Skin of body (tissue), 2 donors: ENCODE results near the gene MEGF10. TPM values are rescaled to one million over a fixed set of nuclear protein-coding genes. Genes with fewer than 3 reads are reported as not detected.
"Not testable (repeated sequence)": the region's sequence is repeated elsewhere in the genome, so short reads cannot be mapped to it uniquely, and the experiment has no call there.

Experiments
- DNase-seq: peaks from one replicate; lab custom pipeline; 2025; lab: John Stamatoyannopoulos, UW
- total RNA-seq: library from RNA; depleted of rRNA; stranded (reverse); fragments of >200 nt; gene quantifications from one replicate; pipeline ENCODE4 v1.2.3, GENCODE V29; 2014

Gene MEGF10
- total RNA-seq = 4.7 TPM

DNA sequence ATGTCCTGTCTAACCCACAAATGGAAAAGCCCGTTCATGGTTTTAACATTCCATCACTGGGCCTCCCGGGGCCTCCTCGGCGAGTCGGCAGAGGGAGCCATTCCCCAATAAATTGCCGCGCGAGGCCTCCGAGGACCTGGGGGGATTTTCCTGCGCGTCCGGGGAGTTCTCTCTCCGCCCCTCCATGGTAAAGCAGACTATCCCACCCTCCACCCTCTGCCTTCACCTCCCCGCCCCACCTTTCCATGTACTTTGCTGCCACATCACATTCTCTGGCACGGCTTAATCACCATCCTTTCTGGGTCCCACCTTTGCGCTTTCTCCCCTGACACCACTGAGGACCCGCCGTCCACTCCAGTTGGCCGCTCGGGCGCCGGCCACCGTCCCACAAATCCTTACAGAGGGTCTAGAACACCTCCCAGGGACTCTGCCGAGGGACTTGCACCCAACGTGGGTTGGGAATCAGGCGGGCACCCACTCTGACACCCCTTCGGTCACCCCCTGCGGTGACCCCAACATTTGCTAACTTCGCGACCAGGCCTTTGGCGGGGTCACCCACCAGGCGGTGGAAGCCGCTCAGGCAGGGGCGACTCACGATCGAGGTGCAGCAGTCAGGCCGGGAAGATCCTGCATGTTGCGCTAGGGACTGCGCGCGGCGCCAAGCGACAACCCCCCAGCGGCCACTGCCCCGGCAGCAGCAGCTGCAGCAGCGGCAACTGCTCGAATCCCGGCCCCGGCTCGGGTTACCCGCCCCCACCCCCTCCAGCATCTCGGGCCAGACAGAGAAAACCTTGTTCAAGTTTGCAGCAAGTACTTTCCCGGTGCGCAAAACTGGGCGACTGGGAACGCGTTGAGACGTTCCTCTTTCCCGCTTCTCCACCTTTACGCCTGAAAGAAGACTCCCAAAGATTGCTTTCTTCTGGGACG, at the start of gene MEGF10:
TSS of gene MEGF10 (plus strand) at position 778 of the 927 bp plus-strand sequence. CDS start 40,513 bp downstream, outside the sequence.
- peak; percentile 22 for DNase-seq

GRCh38 chr5:127243011-127243410, 47.6 kb upstream of the MEGF10 start:
- no peak for DNase-seq

GRCh38 chr5:127254729-127255284, 35.8 kb upstream of the MEGF10 start:
- no peak for DNase-seq

DNA sequence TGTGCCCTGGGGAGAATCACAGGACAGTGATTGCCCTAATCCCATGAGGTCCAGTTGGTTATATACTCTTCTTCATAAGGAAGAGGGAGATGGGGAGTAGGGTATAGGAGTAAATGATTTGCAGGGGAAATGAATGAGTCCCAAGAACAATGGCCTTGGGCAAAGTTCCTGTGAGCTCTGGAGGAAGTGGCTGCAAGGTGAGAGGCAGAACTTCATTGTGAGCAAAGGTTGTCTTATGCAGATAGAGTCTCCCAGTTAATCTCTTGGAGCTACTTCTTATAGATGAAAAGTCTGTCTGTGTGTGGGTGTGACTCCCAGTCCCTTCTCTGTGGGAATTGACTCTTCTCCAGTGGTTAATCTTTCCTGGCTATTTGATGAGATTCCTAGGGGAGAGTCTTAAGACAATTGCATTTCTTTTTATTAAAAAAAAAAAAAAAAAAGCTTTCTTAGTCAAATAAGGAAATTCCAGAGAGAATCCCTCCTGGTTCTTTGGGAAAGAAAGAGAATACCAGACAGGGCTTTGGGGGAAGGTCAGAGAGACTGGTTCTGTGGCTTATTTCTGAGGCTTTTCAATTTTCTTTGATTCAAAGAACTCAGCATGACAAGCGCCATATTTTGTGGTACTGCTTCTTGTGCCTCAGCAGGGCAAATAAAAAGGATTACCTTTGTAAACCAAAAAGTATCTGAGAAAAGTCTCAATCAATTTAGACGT, 33.6 kb upstream of the MEGF10 start:
- DNase-seq = no peak

DNA sequence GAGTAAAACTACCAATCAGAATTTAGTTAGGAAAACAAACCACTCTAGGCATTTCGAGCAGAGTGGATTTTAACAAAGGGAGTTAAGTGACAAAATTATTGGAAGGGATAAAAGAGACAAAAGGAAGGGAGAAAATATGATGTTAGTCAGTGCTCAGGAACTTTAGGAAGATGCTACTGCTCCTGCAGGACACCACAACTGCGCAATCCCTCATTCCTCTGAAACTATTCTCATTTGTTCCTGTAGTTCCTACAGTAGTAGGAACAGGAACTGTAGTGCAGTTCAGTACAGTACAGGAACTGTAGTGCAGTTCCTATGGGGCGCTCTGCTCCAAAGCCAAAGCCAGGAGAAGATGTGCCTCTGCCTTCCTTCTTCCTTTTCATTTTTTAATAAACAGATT, 29.9 kb upstream of the MEGF10 start:
- DNase-seq = no peak

GRCh38 chr5:127265473-127265872, 25.1 kb upstream of the MEGF10 start:
- DNase-seq = not testable (repeated sequence)

DNA sequence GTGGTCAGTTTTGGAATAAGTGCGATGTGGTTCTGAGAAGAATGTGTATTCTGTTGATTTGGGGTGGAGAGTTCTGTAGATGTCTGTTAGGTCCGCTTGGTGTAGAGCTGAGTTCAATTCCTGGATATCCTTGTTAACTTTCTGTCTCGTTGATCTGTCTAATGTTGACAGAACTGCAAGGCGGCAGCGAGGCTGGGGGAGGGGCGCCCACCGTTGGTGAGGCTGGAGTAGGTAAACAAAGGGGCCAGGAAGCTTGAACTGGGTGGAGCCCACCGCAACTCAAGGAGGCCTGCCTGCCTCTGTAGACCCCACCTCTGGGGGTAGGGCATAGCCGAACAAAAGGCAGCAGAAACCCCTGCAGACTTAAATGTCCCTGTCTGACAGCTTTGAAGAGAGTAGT, 22.3 kb upstream of the MEGF10 start:
- DNase-seq = not testable (repeated sequence)

DNA sequence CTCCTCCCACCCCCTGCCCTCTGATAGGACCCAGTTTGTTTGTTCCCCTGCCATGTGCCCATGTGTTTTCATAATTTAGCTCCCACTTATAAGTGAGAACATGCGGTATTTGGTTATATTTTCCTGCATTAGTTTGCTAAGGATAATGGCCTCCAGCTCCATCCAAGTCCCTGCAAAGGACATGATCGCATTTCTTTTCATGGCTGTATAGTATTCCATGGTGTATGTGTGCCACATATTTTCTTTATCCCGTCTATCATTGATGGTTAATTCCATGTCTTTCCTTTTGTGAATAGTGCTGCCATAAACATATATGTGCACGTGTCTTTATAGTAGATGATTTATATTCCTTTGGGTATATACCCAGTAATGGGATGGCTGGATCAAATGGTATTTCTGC, 19.9 kb upstream of the MEGF10 start:
- not testable (repeated sequence) for DNase-seq

GRCh38 chr5:127275641-127276193, 14.9 kb upstream of the MEGF10 start:
- DNase-seq = no peak

GRCh38 chr5:127280491-127281220, 9.9 kb upstream of the MEGF10 start:
- no peak for DNase-seq

DNA sequence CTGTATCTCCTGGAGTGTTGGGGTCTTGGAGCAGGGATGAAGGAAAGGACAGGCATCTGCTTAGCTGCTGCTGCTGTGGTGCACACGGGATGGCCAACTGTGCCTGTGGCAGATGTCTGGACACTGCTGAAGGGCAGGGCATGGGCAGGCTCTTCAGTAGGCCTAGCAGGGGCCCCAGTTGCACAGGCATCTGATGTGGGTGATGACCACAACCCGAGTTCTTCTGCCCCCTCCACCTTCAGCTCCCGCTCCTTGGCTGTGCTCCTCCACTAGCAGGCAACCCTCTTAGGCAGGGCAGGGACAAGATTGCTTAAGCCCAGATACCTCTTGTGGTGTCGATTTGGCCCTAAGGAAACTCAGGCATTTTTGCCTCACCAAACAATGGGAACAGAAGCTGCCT, 9.0 kb upstream of the MEGF10 start:
- DNase-seq = no peak

GRCh38 chr5:127288676-127289075, 1.9 kb upstream of the MEGF10 start:
- DNase-seq = no peak

- no peak for DNase-seq
Measured at GRCh38 chr5:127290946-127291693, 524 bp downstream of the MEGF10 start.

DNA sequence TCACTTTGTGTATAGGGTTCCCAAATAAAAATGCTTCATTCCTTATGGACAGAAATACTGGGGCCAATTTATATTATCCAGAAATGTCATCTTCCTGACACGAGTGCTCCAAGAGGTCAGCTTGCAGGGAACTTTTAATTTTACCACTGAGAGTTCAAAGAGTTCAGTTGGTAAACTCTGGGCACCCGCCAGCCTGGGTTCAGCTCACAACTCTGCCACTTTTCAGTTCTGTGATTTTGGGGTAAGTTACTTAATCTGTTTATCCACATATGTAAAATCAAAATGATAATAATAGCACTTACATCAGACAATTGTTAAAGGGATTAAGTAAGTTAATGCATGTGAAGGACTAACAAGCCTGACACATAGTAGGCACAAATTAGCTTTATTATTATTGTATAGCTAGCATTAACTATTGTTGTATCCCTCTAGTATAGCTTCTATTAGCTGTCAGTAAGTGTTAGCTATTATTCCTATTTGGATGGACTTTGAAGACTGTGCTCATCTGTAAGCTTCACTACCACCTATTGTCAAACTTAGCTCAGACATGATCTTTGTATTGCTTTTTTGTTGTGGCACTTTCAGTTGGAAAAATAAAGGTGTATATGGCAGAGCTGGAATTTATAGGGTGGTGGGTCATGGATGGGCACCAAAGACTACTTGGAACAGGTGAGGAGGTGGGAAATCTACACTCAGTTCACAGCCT, 1.6 kb downstream of the MEGF10 start:
- no peak for DNase-seq

GRCh38 chr5:127293373-127293772, 2.8 kb downstream of the MEGF10 start:
- no peak for DNase-seq

GRCh38 chr5:127294829-127295228, 4.2 kb downstream of the MEGF10 start:
- DNase-seq = no peak

- DNase-seq = no peak
Measured at GRCh38 chr5:127295454-127295853, 4.9 kb downstream of the MEGF10 start.

GRCh38 chr5:127296321-127296720, 5.7 kb downstream of the MEGF10 start:
- DNase-seq = no peak

GRCh38 chr5:127296894-127297293, 6.3 kb downstream of the MEGF10 start:
- not testable (repeated sequence) for DNase-seq
